CD4-positive, alpha-beta T cell (primary cell): Measurements from ENCODE around the gene CPAMD8. TPM values are rescaled to one million over a fixed set of nuclear protein-coding genes. Genes with fewer than 3 reads are reported as not detected.

Source experiments
- ATAC-seq: fragments of 200-7000 bp; cut with Tn5 transposase; one replicate; pipeline ENCODE4 v1.10.0; 2022; ENCODE audit warnings: mild to moderate bottlenecking; ENCODE audit not compliant: poor library complexity
- CTCF ChIA-PET: fragments of 350-600 bp; sonication (Branson Sonifier 250); formaldehyde crosslinking; loops from one replicate; lab custom pipeline; 2021; ENCODE audit warnings: antibody characterized with exemption, inconsistent platforms; lab: Charles Lee
- POLR2A ChIA-PET: fragments of 350-600 bp; sonication (Branson Sonifier 250); formaldehyde crosslinking; loops from one replicate; lab custom pipeline; 2021; ENCODE audit warnings: antibody characterized with exemption, inconsistent platforms; lab: Charles Lee
- DNase-seq, 14 experiments: peaks; one replicate each; pipeline ENCODE4 v3.0.0-alpha.2; 2013 to 2020; ENCODE audit warnings: mixed read lengths in 2 of 14
- H3K27ac ChIP-seq, 2 donors: one replicate each; pipeline versions ENCODE4 v1.5.1 to v1.7.0; 2013; ENCODE audit warnings: low read length in 2 of 2, low read depth in 1 of 2, mild to moderate bottlenecking in 1 of 2
- H3K27me3 ChIP-seq, 2 experiments: 1 replicate in 1 of 2; 2 replicates in 1 of 2; pipeline versions ENCODE4 v1.6.1 to v1.7.0; 2013; ENCODE audit warnings: low read length in 2 of 2, control low read depth in 1 of 2, mild to moderate bottlenecking in 1 of 2, moderate library complexity in 1 of 2; ENCODE audit not compliant: insufficient read depth in 2 of 2, control insufficient read depth in 1 of 2
- H3K36me3 ChIP-seq: one replicate; pipeline ENCODE4 v1.6.1; 2013; ENCODE audit warnings: low read length, control low read depth; ENCODE audit not compliant: insufficient read depth
- H3K4me1 ChIP-seq: one replicate; pipeline ENCODE4 v1.6.1; 2013; ENCODE audit warnings: low read length, control low read depth; ENCODE audit not compliant: insufficient read depth
- H3K4me3 ChIP-seq: one replicate; pipeline ENCODE4 v1.5.1; 2013; ENCODE audit warnings: mild to moderate bottlenecking, low read length, moderate library complexity
- H3K9me3 ChIP-seq, 2 experiments: 1 replicate in 1 of 2; 2 replicates in 1 of 2; pipeline versions ENCODE4 v1.6.1 to v1.7.0; 2013; ENCODE audit warnings: low read length in 2 of 2, mild to moderate bottlenecking in 2 of 2, control low read depth in 1 of 2, moderate library complexity in 1 of 2; ENCODE audit not compliant: control insufficient read depth in 1 of 2, insufficient read depth in 1 of 2
- H3K27ac Mint-ChIP-seq: one replicate; pipeline ENCODE4 v1.8.0; 2020; ENCODE audit warnings: mixed read lengths
- H3K27me3 Mint-ChIP-seq: one replicate; pipeline ENCODE4 v1.8.0; 2021; ENCODE audit warnings: mixed read lengths
- H3K36me3 Mint-ChIP-seq: one replicate; pipeline ENCODE4 v1.8.0; 2021; ENCODE audit warnings: low read depth, mixed read lengths
- H3K4me1 Mint-ChIP-seq: one replicate; pipeline ENCODE4 v1.8.0; 2021; ENCODE audit warnings: low read depth, mixed read lengths
- H3K4me3 Mint-ChIP-seq: one replicate; pipeline ENCODE4 v1.8.0; 2020; ENCODE audit warnings: mild to moderate bottlenecking, mixed read lengths
- H3K9me3 Mint-ChIP-seq: one replicate; pipeline ENCODE4 v1.8.0; 2020; ENCODE audit warnings: mixed read lengths
- CTCF ChIP-seq: fragments of 200-600 bp; IDR thresholded peaks from one replicate; pipeline ENCODE4 v1.8.0; 2022; ENCODE audit warnings: antibody characterized with exemption, mild to moderate bottlenecking
- intact Hi-C, 2 experiments: fragments of 100-400 bp; cut with DNase I in 1 of 2; cut with micrococcal nuclease in 1 of 2; formaldehyde crosslinking; loops; one replicate each; pipeline versions ENCODE4 v1.15.1 to v1.9.0; 2023 to 2025; cut with DNase I, micrococcal nuclease
- total RNA-seq, 174 experiments: library from RNA in 2 of 174; stranded (reverse) in 2 of 174; gene quantifications; one replicate each; pipeline ENCODE4 v1.2.3 and lab custom pipeline; 2021 to 2026

Gene CPAMD8
- total RNA-seq, 2 experiments from 2014 or later = 0.05 to 0.34 TPM

GRCh38 chr19:16930753-16931152 lies 95.9 kb downstream of the CPAMD8 start:
- Mint-ChIP-seq H3K27me3 (peaks cover 22% of the 10 kb centered on the region), H3K4me1 (no peaks in the 10 kb centered on the region), H3K9me3 (peaks cover 16% of the 10 kb centered on the region), H3K4me3 (no peak overlapping the region), H3K36me3 (no peaks in the 10 kb centered on the region), H3K27ac (no peak overlapping the region)
- Histone ChIP-seq H3K9me3 (peaks cover 20 to 29% of the 10 kb centered on the region in 2 experiments), H3K36me3 (no peaks in the 10 kb centered on the region), H3K27ac (no peak overlapping the region), H3K27me3 (no peaks in the 10 kb centered on the region), H3K4me1 (no peaks in the 10 kb centered on the region), H3K4me3 (no peak overlapping the region)
- ChIA-PET POLR2A (no interaction called here), CTCF (no interaction called here)
- DNase-seq (no peak), ATAC-seq (no peak)
- intact Hi-C loops = no loop called here
- no peak for TF ChIP-seq CTCF

GRCh38 chr19:16928916-16929315 lies 97.7 kb downstream of the CPAMD8 start:
- Histone ChIP-seq H3K27ac (no peak overlapping the region), H3K36me3 (no peaks in the 10 kb centered on the region), H3K27me3 (no peaks in the 10 kb centered on the region), H3K4me3 (no peak overlapping the region), H3K4me1 (no peaks in the 10 kb centered on the region), H3K9me3 (peaks cover 10 to 44% of the 10 kb centered on the region in 2 experiments)
- ATAC-seq (no peak), DNase-seq (no peak)
- intact Hi-C loops = no loop called here
- no peaks in the 10 kb centered on the region for H3K36me3 Mint-ChIP-seq
- H3K27me3 Mint-ChIP-seq = peaks cover 22% of the 10 kb centered on the region
- H3K4me1 Mint-ChIP-seq = no peaks in the 10 kb centered on the region
- H3K9me3 Mint-ChIP-seq = peaks cover 16% of the 10 kb centered on the region
- no peak overlapping the region for H3K4me3 Mint-ChIP-seq
- ChIA-PET CTCF (no interaction called here), POLR2A (no interaction called here)
- H3K27ac Mint-ChIP-seq = no peak overlapping the region
- no peak for TF ChIP-seq CTCF

GRCh38 chr19:16928351-16928750 lies 98.3 kb downstream of the CPAMD8 start:
- Mint-ChIP-seq H3K27ac (no peak overlapping the region), H3K36me3 (no peaks in the 10 kb centered on the region), H3K27me3 (peaks cover 22% of the 10 kb centered on the region), H3K9me3 (peaks cover 11% of the 10 kb centered on the region), H3K4me3 (no peak overlapping the region), H3K4me1 (no peaks in the 10 kb centered on the region)
- intact Hi-C loops = no loop called here
- Histone ChIP-seq H3K27me3 (no peaks in the 10 kb centered on the region), H3K4me1 (no peaks in the 10 kb centered on the region), H3K9me3 (peaks cover 7 to 47% of the 10 kb centered on the region in 2 experiments), H3K4me3 (no peak overlapping the region), H3K36me3 (no peaks in the 10 kb centered on the region), H3K27ac (no peak overlapping the region)
- no peak for ATAC-seq
- ChIA-PET POLR2A (no interaction called here), CTCF (no interaction called here)
- DNase-seq = no peak
- no peak for TF ChIP-seq CTCF
